Ramos (cell line): ENCODE results near the gene FYB1.

Experiments used
- in situ Hi-C: fragments of 300-500 bp; cut with MboI; formaldehyde crosslinking; loops from one replicate; pipeline ENCODE4 v1.14.3; 2022; ENCODE audit warnings: low sequenced_read_pairs; ENCODE audit not compliant: unreplicated experiment

Gene FYB1

GRCh38 chr5:39164529-39165402 is 54.6 kb downstream of the FYB1 start:
- in situ Hi-C loops, result no loop called here

DNA sequence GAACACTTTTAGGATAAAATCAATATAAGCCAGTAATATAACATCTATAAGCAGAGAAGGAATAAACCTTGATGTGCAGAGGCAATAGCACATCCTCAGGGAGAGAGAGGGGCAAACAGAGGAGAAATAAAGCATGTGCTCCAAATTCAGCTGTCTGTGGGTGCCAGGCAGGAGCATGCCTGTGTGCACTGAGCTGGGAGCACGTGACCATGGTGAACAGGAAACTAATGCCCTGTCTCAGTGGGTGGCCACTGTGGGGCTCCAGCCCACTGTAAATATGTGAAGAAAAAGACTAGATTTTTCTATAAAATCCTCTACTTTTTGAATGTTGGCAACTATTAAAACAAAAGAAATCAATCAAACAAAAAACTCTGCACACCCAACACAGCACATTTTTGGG is 55.3 kb downstream of the FYB1 start:
- in situ Hi-C loops, result no loop called here

GRCh38 chr5:39161578-39161977 is 57.8 kb downstream of the FYB1 start:
- in situ Hi-C loops, result no loop called here

- in situ Hi-C loops, result no loop called here
These were observed 58.7 kb downstream of the FYB1 start for GRCh38 chr5:39160576-39161213.

DNA sequence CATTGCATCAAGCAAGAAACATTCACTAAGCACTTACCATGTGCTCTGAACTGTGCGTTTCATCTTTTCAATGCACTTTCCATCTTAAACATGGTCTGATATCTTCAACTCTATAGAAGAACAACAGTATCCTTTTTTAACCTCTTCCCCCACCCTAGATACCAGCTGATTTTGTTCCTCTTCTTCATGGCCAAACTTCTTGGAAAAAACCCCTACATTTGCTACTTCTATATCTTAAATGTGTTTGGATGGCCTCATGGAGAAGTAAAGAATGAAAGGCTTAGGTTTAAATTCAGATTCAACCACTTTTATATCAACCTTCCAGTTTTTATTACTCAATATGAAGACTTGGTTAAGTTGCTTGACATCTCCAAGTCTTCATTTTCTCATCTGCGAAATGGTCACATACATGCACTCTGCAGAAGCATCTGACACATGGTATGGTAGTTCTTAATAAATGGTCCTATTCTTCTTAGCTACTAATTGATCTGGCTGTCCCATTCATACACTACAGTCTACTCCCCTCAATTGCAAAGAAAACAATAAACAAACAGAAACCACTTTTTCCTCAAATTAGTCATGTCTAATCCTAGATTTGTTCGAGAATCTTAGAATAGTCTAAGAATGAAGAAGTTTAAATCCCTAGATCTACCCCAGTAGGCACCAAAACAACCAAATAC is 59.4 kb downstream of the FYB1 start:
- in situ Hi-C loops, result no loop called here

- in situ Hi-C loops, result no loop called here
These were observed 60.6 kb downstream of the FYB1 start for GRCh38 chr5:39158786-39159185.

DNA sequence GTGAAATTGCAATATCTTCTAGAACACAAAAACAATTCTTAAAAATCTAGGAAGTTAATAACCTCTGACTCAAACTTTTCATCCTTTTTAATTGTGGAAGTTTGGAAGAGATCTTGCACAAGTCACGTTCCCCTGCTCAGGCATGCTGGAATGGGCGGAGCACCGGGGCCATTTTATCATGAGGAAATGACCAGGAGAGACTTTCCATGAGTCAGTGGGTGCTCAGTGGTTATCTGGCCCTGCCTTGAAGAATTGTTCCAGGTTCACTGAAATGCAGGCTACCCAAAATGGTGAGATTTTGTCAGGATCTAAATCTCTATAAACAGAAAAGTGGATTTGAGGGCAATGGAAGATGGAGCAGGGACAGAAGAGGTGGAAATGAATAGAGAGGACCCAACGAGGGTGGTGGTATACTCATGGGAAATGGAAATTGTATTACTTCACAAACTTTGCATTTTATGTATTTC is 61.2 kb downstream of the FYB1 start:
- in situ Hi-C loops, result no loop called here

GRCh38 chr5:39157701-39158100 is 61.7 kb downstream of the FYB1 start:
- in situ Hi-C loops, result no loop called here

GRCh38 chr5:39156082-39156481 is 63.3 kb downstream of the FYB1 start:
- in situ Hi-C loops, result no loop called here

DNA sequence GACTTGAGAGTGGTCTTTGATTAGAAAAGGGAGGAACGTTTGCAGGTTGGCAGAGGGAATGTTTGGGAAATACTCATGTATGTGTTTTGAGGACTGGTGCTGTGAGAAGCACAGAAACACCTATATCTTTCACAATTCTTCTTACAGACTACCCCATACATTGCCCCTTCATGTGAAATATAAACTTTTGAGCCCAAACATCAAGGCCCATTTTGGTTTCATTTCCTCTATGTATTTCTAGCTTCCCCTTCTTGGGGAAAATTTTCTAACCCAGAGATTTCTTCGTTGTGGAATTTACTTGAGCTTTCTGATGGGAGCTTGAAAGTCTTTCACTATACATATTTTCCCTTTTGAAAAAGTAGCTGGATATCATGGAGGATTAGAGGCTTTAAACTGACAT is 67.6 kb downstream of the FYB1 start:
- in situ Hi-C loops, result no loop called here

- in situ Hi-C loops, result no loop called here
These were observed 69.4 kb downstream of the FYB1 start for GRCh38 chr5:39149966-39150365.

DNA sequence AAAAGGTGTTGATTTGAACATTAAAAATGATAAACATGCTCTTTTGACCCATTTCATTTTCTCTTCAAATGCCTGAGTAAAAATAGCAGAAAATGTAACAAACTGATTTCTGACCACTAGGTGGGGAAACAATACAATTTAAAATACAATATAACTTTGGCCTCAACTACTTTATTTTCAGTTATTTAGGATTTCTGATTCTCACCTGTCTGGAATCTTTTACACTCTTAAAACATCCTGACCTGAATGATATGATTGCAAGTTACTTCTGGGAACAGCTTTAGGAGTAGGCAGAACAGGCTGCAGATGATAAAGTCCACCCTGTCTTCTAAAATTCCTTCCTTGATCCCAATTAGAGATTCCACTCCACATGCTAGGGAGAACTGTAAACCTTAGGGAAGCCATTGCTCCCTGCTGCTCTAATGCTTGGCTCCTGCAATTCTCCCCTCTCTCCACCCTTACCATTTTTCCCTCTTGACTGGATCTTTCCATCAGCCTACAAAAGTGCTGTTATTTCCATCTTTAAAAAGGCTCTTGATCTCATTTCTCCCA is 70.3 kb downstream of the FYB1 start:
- in situ Hi-C loops, result no loop called here

- in situ Hi-C loops, result no loop called here
These were observed 72.4 kb downstream of the FYB1 start for GRCh38 chr5:39146831-39147540.

DNA sequence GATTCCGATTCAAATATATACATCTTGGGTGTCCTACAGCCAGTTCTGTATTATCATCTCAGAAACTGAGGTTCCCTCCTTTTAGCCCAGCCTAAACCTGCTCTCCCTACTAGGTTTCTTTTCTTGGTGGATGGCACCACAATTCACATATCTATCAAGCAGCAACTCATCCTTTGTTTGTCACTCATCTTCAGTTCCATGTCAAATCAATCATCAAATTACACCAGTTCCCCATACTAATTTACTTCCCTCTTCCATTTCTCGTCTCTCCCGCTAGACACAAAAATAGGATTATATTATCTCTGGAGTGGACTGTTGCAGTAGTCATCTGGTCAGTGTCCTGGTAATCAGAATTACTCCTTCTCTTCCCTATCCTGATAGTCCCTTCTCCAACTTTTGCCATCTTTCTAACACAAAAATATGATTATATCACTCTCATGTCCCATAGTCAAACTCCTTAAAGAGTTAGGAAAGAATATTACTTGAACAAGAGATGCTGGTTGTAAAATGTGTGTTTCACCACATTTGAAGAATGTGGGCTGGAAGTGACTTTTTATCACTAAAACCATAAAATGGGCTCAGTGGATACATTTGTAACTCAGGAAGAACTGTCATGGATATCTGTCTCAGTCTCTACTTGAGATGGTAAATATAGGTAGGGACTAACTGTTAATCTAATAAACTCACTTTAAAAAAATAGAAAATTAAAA is 76.1 kb downstream of the FYB1 start:
- in situ Hi-C loops, result no loop called here

DNA sequence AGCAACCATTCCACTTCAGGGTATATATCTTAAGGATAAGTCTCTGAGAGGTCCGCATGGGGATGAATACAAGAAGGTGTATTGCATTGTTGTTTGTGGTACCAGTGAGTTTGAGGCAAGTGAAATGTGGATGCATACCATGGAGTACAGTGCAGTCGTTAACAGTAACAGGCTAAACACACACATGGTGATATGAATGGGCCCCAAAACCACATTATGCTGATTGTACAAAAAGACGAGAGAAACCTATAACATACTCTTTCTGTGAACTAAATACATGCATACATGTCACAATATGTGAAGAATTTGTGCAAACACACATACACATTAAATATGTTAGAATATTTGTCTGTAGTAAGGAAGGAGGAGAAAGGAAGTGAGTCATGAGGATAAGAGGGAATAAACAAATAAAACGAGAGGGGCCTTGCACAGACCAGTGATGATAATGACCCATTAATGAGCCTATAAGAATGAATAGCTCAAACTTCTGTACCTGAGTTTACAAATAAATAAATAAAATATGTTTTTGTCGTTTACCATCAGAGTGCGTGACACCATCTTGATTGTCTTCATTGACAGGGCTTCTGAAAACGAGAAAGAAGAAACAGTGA is 78.7 kb downstream of the FYB1 start:
- in situ Hi-C loops, result no loop called here

- in situ Hi-C loops, result no loop called here
These were observed 80.5 kb downstream of the FYB1 start for GRCh38 chr5:39138892-39139291.

- in situ Hi-C loops, result no loop called here
These were observed 81.4 kb downstream of the FYB1 start for GRCh38 chr5:39137819-39138451.

GRCh38 chr5:39137391-39137790 is 82.0 kb downstream of the FYB1 start:
- in situ Hi-C loops, result no loop called here

GRCh38 chr5:39132792-39133191 is 86.6 kb downstream of the FYB1 start:
- in situ Hi-C loops, result no loop called here
